ENCODE data around the gene CSF1R. TPM values are rescaled to one million over a fixed set of nuclear protein-coding genes. Genes with fewer than 3 reads are reported as not detected.

CSF1R gene
- total RNA-seq, 1 donor from 2014 or later: 0.27 TPM

DNA sequence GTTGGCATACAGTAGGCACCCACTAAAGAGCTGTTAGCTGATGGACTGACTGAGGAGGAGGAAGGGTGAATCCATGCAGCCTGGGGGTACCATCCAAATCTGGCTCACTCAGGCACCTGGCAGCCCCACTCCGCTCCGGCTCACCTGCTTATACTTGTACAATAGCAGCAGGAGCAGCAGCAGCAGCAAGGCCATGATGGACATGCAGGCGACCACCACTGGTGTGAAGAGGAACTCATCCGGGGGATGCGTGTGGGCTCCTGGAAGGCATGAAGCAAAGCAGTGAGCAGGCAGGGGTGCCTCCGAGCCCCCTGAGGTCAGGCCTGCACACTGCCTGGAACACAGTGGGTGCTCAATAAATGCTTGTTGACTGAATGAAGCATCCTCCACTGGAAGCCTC is 18.3 kb downstream of the CSF1R start:
- intact Hi-C loops (cut with micrococcal nuclease): loop anchor here (5.0 kb wide), 1 partner anchor 66 kb away; the partner anchor contains the start of genes HMGXB3 and TIGD6
- Mint-ChIP-seq H3K4me1 (ENCODE audit: low read depth) (peaks cover 22% of the 10 kb centered on the region), H3K9me3 (no peaks in the 10 kb centered on the region), H3K4me3 (ENCODE audit: low read depth) (no peak overlapping the region), H3K27me3 (ENCODE audit: low read depth) (peaks cover 1% of the 10 kb centered on the region), H3K27ac (no peak overlapping the region), H3K36me3 (ENCODE audit: low read depth) (no peaks in the 10 kb centered on the region)
- DNase-seq (ENCODE audit: low spot score): no peak

DNA sequence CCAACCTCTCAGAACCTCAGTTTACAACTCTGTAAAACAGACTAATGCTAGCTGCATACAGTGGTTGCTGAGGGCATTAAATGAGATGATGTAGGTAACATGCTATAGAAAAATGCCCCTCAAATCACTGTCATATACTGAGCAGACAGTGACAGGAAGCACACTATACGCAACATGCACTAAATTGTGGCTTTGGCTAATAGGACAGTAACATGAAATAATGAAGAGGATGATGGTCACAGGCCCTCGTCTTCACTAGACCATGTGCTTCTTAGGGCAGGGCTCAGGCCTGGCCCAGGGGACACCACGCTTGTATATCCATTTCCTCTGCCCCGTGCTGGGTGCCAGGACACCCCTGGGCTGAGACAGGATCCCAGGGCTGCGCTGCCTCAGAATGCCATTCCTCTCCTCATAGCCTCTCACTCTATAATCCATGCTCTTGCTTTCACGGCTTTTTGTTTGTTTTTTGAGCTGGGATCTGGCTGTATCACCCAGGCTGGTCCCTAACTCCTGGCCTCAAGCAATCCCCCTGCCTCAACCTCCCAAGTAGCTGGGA is 18.9 kb downstream of the CSF1R start:
- Mint-ChIP-seq H3K36me3 (ENCODE audit: low read depth) (no peaks in the 10 kb centered on the region), H3K4me1 (ENCODE audit: low read depth) (peaks cover 22% of the 10 kb centered on the region), H3K4me3 (ENCODE audit: low read depth) (no peak overlapping the region), H3K9me3 (no peaks in the 10 kb centered on the region), H3K27me3 (ENCODE audit: low read depth) (peaks cover 1% of the 10 kb centered on the region), H3K27ac (no peak overlapping the region)
- no peak for DNase-seq (ENCODE audit: low spot score)
- intact Hi-C loops (cut with micrococcal nuclease): loop anchor here (5.0 kb wide), 1 partner anchor 65 kb away; the partner anchor contains the start of genes HMGXB3 and TIGD6

DNA sequence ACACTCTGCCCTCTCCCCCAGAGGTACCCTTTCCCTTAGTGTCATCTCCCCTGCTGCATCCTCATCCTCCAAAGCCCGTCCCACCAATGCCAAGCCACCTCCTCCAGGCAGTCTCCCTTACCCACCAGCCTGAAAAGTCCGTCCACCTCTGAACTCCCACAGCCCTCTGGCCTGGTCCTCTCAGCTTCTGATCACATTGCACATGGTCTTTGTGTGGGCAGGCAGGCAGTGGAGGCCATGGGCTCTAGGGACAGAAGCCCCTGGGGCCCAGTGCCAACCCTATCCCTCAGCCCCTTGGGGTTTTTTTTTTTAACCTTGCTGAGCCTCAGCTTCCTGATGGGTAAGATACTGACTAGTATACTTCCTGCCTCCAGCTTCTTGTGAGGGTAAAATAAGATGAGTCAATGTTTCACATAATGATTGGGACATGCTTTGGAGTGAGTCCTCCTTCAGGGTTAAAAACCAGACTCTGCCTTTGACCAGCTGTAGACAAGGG is 19.4 kb downstream of the CSF1R start:
- H3K9me3 Mint-ChIP-seq: no peaks in the 10 kb centered on the region
- no peak overlapping the region for H3K4me3 Mint-ChIP-seq (ENCODE audit: low read depth)
- H3K4me1 Mint-ChIP-seq (ENCODE audit: low read depth): peaks cover 22% of the 10 kb centered on the region
- intact Hi-C loops (cut with micrococcal nuclease): loop anchor here (5.0 kb wide), 1 partner anchor 65 kb away; the partner anchor contains the start of genes HMGXB3 and TIGD6
- H3K36me3 Mint-ChIP-seq (ENCODE audit: low read depth): no peaks in the 10 kb centered on the region
- H3K27ac Mint-ChIP-seq: peak overlapping the region; percentile 46
- DNase-seq (ENCODE audit: low spot score): no peak
- peaks cover 1% of the 10 kb centered on the region for H3K27me3 Mint-ChIP-seq (ENCODE audit: low read depth)

DNA sequence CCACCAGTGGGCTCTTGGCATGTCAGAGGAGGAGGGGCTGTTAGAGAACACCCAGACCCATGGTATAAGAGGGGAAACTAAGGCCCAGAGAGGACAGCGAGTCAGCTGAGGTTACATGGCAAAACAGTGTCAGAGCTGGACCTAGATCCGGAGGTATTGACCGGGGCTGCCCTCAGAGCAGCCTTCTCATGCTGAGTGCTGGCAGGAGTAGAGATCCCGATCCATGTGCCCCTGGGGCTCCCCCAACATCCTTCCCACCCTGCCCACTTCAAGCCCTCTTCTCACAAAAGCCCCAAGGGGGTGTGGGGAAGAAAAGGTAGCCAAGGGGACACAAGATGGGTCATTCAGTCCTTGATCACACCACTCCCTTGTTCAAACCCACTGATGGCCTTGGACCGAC is 19.9 kb downstream of the CSF1R start:
- Mint-ChIP-seq H3K4me1 (ENCODE audit: low read depth) (peaks cover 22% of the 10 kb centered on the region), H3K4me3 (ENCODE audit: low read depth) (no peak overlapping the region), H3K9me3 (no peaks in the 10 kb centered on the region), H3K27ac (no peak overlapping the region), H3K36me3 (ENCODE audit: low read depth) (no peaks in the 10 kb centered on the region), H3K27me3 (ENCODE audit: low read depth) (peaks cover 1% of the 10 kb centered on the region)
- intact Hi-C loops (cut with micrococcal nuclease): loop anchor here (5.0 kb wide), 1 partner anchor 64 kb away; the partner anchor contains the start of genes HMGXB3 and TIGD6
- no peak for DNase-seq (ENCODE audit: low spot score)

DNA sequence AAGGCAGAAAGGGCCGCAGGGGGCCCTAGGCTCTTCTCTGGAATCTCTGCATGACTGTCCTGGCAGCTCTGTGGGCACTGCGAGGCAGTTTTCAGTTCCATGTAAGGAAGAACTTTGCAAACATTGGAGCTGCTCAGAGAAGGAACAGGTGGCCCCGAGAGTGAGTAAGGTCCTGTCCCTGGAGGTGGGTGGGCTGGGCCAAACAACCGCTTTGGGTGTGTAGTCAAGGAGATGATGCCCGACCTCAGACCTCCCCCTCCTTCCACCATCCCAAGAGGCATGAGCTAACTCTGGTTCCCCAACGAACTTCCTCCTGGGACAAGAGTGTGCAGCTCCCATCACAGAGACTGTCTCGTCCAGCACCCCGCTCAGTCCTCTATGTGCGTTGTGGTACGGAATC is 20.5 kb downstream of the CSF1R start:
- DNase-seq (ENCODE audit: low spot score): no peak
- Mint-ChIP-seq H3K9me3 (no peaks in the 10 kb centered on the region), H3K4me1 (ENCODE audit: low read depth) (peaks cover 22% of the 10 kb centered on the region), H3K4me3 (ENCODE audit: low read depth) (no peak overlapping the region), H3K27me3 (ENCODE audit: low read depth) (peaks cover 1% of the 10 kb centered on the region), H3K27ac (no peak overlapping the region), H3K36me3 (ENCODE audit: low read depth) (no peaks in the 10 kb centered on the region)
- intact Hi-C loops (cut with micrococcal nuclease): loop anchor here (5.0 kb wide), 1 partner anchor 64 kb away; the partner anchor contains the start of genes HMGXB3 and TIGD6

DNA sequence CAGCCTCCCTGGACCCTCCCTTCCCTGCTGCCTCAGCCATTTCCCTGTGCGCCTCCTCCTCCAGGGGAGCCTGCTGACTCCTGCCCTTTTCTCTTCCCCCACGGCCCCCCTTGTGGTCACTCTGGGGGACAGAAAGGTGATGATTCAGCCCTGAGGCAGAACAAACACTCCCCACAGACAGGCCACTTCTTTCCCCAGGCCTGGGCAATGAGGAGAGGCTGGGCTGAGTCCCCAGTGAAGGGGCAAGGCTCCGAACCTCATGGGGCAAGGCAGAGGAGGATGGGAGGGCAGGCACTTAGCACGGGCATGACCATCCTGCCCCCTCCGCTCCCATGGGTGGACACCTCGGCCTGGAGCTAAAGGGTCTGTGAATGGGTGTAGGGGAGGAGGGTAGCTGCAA is 21.0 kb downstream of the CSF1R start:
- intact Hi-C loops (cut with micrococcal nuclease): loop anchor here (5.0 kb wide), 1 partner anchor 63 kb away; the partner anchor contains the start of genes HMGXB3 and TIGD6
- no peak for DNase-seq (ENCODE audit: low spot score)
- Mint-ChIP-seq H3K27me3 (ENCODE audit: low read depth) (peaks cover 1% of the 10 kb centered on the region), H3K4me3 (ENCODE audit: low read depth) (no peak overlapping the region), H3K9me3 (no peaks in the 10 kb centered on the region), H3K27ac (no peak overlapping the region), H3K4me1 (ENCODE audit: low read depth) (peaks cover 22% of the 10 kb centered on the region), H3K36me3 (ENCODE audit: low read depth) (no peaks in the 10 kb centered on the region)

DNA sequence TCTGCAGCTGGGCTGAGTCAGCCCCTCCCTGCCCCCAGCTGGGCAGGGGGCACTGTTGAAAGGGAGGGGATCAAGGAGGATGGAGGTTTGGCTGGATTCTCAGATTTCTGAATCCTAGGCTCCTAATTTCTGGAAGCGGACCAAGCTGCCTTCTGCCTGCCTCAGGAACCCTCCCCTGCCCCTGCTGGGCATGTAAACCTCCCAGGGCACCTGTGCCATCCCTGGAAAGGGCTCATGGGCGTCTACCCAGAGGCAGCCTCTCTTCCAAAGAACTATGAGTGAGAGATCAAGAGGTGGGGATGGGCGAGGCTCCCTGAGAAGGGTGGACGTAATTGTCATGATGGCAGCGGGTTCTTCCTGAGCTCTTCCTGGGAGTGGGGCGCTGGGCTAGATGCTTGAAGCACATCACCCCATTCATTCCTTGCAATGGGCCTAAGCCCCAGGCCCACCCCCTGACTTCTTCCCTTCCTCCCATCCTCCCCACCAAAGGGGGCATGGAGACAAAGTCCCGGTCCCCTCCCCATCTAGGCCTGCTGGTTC is 21.6 kb downstream of the CSF1R start:
- Mint-ChIP-seq H3K27me3 (ENCODE audit: low read depth) (peaks cover 1% of the 10 kb centered on the region), H3K27ac (no peak overlapping the region), H3K4me1 (ENCODE audit: low read depth) (peaks cover 22% of the 10 kb centered on the region), H3K36me3 (ENCODE audit: low read depth) (no peaks in the 10 kb centered on the region), H3K9me3 (no peaks in the 10 kb centered on the region), H3K4me3 (ENCODE audit: low read depth) (no peak overlapping the region)
- DNase-seq (ENCODE audit: low spot score): no peak
- intact Hi-C loops (cut with micrococcal nuclease): loop anchor here (5.0 kb wide), 1 partner anchor 62 kb away; the partner anchor contains the start of genes HMGXB3 and TIGD6

DNA sequence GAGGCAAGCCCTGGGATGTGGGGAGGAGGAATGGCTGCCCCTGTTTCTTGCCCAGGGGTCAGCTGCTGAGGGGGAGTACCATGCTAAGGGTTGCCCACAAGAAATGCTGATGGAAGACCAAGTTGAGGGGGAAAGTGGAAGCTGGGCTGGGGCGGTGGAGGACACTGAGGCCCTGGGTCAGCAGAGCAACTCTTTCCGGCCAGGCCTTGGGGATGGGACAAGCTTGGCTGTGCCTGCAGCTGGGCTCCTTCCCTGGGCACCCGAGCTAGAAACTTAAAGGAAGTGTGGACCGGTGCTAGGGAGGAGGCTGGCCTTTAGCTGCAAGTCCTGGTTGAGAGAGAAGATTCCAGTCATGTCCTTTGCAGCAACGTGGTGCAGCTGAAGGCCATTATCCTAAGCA is 22.7 kb downstream of the CSF1R start:
- intact Hi-C loops (cut with micrococcal nuclease): no loop called here
- no peak for DNase-seq (ENCODE audit: low spot score)
- Mint-ChIP-seq H3K36me3 (ENCODE audit: low read depth) (no peaks in the 10 kb centered on the region), H3K27me3 (ENCODE audit: low read depth) (peaks cover 1% of the 10 kb centered on the region), H3K27ac (no peak overlapping the region), H3K4me3 (ENCODE audit: low read depth) (no peak overlapping the region), H3K9me3 (no peaks in the 10 kb centered on the region), H3K4me1 (ENCODE audit: low read depth) (peaks cover 22% of the 10 kb centered on the region)

DNA sequence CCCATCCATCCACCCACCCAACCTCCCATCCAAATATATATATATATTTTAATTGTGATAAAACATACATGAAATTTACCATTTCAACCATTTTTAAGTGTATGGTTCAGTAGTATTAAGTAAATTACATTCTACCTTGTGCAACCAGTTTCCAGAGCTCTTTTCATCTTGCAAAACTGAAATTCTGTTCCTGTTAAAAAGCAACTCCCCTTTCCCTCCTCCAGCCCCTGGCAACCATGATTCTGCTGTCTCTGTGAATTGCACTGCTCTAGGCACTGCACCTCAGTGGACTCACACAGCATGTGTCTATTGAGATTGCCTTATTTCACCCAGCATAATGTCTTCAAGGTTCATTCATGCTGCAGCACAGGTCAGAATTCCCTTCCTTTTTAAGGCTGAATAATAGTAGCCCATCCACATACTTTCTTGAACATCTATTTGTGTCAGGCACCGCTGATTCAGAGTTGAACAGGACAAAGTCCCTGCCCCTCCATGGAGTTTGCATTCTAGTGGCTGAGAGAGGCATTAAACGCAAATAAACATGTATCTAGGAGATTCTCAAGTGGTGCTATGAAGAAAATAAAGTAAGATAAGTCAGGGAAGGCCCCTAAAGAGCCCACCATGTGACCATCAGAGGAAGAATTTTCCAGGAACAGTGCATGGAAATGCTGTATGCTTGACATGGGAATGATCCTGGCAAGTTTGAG is 24.0 kb downstream of the CSF1R start:
- peaks cover 17% of the 10 kb centered on the region for H3K4me1 Mint-ChIP-seq (ENCODE audit: low read depth)
- H3K27me3 Mint-ChIP-seq (ENCODE audit: low read depth): peaks cover 1% of the 10 kb centered on the region
- intact Hi-C loops (cut with micrococcal nuclease): no loop called here
- no peak overlapping the region for H3K27ac Mint-ChIP-seq
- no peaks in the 10 kb centered on the region for H3K36me3 Mint-ChIP-seq (ENCODE audit: low read depth)
- no peaks in the 10 kb centered on the region for H3K9me3 Mint-ChIP-seq
- no peak for DNase-seq (ENCODE audit: low spot score)
- H3K4me3 Mint-ChIP-seq (ENCODE audit: low read depth): no peak overlapping the region

DNA sequence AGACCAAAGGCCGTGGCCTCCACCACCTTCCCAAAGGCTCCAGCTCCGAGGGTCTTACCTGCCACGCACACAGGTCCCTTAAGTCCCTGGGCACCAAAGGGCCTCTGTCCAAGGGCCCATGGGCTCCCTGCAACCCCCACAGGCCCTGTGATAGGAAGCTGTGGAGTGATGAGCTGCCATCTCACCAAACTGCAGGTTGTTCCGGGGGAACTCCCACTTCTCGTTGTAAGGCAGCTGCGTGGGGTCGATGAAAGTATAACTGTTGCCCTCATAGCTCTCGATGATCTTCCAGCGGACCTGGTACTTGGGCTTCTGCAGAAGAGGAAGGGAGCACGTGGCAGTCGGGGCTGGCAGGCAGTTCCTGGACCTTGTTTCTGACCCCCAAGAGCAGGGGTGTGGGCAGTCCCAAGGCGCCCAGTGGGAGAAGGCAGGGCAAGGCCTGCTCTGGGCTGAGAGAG is 24.8 kb downstream of the CSF1R start:
- H3K4me3 Mint-ChIP-seq (ENCODE audit: low read depth): no peak overlapping the region
- intact Hi-C loops (cut with micrococcal nuclease): no loop called here
- peaks cover 1% of the 10 kb centered on the region for H3K27me3 Mint-ChIP-seq (ENCODE audit: low read depth)
- H3K27ac Mint-ChIP-seq: no peak overlapping the region
- DNase-seq (ENCODE audit: low spot score): no peak
- peaks cover 9% of the 10 kb centered on the region for H3K4me1 Mint-ChIP-seq (ENCODE audit: low read depth)
- no peaks in the 10 kb centered on the region for H3K9me3 Mint-ChIP-seq
- H3K36me3 Mint-ChIP-seq (ENCODE audit: low read depth): no peaks in the 10 kb centered on the region

DNA sequence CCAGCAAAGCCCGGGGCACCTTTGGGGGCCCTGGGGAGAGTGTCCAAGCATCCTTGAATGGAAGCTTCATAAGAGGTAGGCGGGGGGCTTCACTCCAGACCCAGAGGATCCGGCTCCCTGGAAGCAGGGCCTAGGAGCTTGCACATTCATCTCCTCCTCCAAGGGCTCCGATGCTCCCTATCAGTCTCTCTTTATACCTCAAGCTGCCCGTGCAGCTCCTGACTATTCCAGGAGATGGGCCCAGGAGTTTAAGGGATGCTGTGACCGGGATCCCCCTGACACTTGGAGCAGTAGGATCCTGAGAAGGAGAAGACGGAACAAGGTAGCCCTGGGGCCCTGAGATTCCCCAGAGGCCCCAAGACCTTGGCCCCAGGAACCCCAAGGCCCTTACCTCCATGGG is 25.9 kb downstream of the CSF1R start:
- H3K27ac Mint-ChIP-seq: no peak overlapping the region
- peaks cover 1% of the 10 kb centered on the region for H3K27me3 Mint-ChIP-seq (ENCODE audit: low read depth)
- H3K9me3 Mint-ChIP-seq: no peaks in the 10 kb centered on the region
- H3K4me3 Mint-ChIP-seq (ENCODE audit: low read depth): no peak overlapping the region
- H3K36me3 Mint-ChIP-seq (ENCODE audit: low read depth): peaks cover 1% of the 10 kb centered on the region
- intact Hi-C loops (cut with micrococcal nuclease): no loop called here
- peaks cover 5% of the 10 kb centered on the region for H3K4me1 Mint-ChIP-seq (ENCODE audit: low read depth)
- no peak for DNase-seq (ENCODE audit: low spot score)

DNA sequence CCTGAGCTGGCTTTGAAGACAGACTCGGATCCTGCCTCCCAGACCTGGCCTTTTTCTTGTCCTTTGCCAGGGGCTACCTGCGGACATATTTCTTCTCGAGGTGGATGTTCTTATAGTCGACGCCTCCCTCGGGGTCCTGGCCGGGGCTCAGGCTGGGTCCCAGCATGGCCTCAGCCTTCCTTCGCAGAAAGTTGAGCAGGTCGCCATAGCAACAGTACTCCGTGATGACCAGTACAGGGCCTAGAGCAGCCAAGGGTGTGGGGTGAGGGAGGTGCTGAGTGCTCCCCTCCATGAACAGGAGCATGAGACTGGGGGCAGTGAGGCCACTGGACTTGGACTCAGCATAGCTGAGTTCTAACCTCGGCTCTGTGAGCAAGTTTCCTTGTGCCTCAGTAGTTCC is 26.7 kb downstream of the CSF1R start:
- H3K36me3 Mint-ChIP-seq (ENCODE audit: low read depth): peaks cover 6% of the 10 kb centered on the region
- no peak overlapping the region for H3K27ac Mint-ChIP-seq
- peaks cover 4% of the 10 kb centered on the region for H3K4me1 Mint-ChIP-seq (ENCODE audit: low read depth)

More for the DNA sequence above, 26.7 kb downstream of the CSF1R start:
- DNase-seq (ENCODE audit: low spot score): no peak
- peaks cover 1% of the 10 kb centered on the region for H3K27me3 Mint-ChIP-seq (ENCODE audit: low read depth)
- H3K4me3 Mint-ChIP-seq (ENCODE audit: low read depth): no peak overlapping the region
- H3K9me3 Mint-ChIP-seq: no peaks in the 10 kb centered on the region
- intact Hi-C loops (cut with micrococcal nuclease): no loop called here

All from activated T-helper 2 cell treated with anti-CD3 and anti-CD28 coated beads, Interferon-gamma antibody, Interleukin-2, Interleukin-4, amounts not matched to agents 10 μg/mL and 5 μg/mL and 100 μg/mL, durations not matched to agents 14 hours and 24 hours and 36 hours (primary cell).